NCI-H2196 (cell line): ENCODE measurements around the gene PRAMEF11.

ENCODE experiments used
- DNase-seq: peaks from one replicate; lab custom pipeline; 2025; ENCODE audit not compliant: unreplicated experiment; lab: John Stamatoyannopoulos, UW

PRAMEF11 gene

GRCh38 chr1:12774801-12775345 is 56.3 kb downstream of the PRAMEF11 start:
- no peak for DNase-seq
